HG02571 (cell line): ENCODE measurements around the gene SIK3.

ENCODE experiments used
- ATAC-seq: cut with Tn5 transposase; IDR thresholded peaks from one replicate; pipeline ENCODE4 v1.9.1; 2021; ENCODE audit warnings: mild to moderate bottlenecking, moderate library complexity; ENCODE audit not compliant: unreplicated experiment

SIK3 gene

DNA sequence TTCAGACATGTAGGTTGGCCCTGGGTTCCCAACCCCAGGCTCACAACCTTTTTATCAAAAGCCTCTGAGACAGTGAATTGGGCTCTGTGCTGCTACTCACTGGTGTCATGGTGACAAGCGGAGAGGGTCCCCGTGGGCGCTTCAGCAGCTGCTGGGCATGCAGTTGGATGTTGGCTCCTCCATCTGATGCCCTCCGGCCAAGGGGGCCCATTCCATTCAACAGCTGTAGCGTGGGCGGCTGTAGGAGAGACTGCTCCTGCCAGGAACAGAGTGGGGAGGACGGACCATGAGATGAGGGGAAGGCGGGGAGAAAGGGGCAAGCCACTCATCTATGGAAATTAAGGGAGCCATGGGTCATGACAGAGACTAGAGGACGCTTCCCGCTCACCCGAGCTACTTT is 224.8 kb downstream of the SIK3 start:
- no peak for ATAC-seq

DNA sequence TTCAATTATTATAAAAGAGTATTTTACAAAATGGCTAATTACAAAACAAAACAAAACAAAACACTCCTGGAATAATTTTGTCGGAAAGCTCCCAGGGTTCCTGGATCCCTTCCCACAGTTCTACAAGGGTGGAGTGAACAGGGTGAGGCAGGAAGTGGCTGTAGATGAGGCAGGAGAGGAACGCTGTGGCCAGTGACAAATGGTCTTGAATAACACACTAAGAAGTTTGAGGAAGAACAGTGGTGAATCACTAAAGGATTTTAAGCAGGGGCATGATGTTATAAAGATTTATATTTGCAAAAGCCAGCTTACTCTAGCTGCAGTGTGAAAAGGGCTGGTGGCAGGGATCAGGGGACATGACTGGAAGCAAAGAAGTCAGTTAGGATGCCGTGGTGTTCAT is 227.0 kb downstream of the SIK3 start:
- no peak for ATAC-seq

DNA sequence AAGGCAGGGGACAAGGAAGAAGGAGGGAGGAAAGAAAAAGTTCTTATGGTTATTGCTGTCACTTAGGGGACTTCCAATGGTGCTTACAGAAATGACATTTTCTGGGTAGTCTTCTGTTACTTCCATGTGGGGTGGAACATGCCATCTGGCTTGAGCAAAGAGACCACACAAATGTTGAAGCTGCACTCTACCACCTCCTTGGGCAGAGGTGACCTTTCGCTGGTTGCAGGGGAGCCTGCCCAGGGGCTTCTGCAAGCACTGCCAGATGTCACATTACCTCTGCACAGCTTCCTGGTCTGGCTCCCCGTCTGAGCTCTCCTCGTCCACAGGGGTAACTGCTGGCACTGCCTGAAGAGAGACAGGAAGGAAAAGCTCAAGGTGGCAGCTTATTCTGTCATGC is 228.2 kb downstream of the SIK3 start:
- ATAC-seq: no peak

DNA sequence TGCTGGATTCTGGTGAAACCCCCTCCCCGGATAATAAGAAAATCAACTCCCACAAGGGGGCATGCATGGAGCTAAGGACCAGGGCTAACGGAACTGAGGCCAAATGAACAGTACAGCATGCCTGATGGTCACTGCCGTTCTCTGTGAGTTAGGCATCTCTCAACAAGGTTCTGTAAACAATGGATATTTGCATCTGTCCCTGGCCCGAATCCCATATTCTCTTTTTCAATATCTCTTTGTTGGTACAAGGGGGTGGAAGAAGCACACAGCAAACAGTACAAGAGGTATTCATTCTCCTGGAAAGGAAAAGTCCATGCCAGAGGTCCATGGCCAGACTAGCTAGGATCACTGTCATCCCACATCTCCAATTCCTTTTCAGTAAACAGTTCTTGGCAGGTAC is 228.6 kb downstream of the SIK3 start:
- no peak for ATAC-seq

DNA sequence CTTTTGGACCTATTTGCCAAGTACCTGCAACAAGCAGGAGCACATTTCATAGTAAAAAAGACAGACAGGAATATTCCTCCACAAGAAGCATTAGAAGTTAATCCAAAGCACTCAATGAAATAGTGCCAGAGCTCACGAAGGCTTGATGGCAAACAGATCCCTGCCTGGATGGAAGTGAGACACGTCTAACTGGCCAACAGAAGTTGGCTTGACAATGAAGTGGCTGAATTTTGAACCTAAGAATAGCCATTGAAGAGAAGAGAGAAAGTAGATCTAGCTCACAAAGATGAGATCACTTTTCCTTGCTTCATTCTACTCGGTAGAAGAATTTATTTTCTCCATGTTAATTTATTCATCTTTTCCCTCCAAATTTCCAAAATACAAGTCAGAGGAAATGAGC is 230.2 kb downstream of the SIK3 start:
- ATAC-seq: no peak

DNA sequence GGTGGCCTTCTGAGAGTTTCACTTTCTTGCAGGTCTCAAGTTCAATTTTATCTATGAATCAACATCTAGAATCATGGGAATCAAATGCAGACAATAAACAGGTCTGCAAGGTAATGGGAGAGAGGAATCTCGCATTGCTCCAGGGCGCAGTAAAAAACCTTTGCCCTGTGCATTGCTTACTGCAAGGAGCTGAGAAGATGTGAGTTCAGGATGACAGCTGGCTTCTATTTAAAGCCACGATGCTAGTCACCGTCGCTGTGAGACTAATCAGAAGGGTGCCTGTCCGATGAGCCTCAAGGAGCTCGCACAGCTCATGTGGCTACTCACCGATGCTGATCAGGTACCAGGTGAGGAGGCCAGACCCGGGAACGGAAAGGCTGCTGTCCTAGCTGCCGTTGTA is 230.6 kb downstream of the SIK3 start:
- ATAC-seq: no peak

DNA sequence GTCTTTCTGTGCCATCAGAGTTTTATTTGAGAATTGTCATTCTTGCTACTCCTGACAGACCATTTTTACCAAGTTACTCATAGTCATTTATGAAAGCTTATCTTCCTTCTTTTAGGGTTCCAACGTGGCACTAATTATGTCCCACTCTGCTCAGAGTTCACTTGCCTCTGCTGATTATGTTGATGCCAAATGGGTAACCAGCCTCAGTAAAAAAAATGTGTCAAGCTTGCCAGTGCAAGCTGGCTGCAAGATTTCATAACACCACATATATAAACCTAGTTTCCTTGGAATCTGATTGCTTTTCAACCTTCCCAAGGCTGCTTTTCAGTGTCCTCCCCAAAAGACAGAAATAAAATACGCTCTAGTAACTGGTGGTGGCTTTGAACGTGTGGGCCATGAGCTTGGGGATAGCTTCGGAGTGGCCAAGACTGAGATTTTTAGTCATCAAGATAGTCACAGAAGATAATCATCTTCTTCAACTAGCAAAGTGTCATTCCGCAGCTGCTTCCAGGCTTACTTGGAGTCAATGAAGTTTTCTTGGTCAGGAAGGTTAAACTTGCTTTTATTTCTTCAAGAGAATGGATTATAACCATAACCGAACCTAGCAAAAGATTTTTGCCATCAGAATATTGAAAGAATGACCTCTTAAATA is 231.3 kb downstream of the SIK3 start:
- ATAC-seq: no peak

DNA sequence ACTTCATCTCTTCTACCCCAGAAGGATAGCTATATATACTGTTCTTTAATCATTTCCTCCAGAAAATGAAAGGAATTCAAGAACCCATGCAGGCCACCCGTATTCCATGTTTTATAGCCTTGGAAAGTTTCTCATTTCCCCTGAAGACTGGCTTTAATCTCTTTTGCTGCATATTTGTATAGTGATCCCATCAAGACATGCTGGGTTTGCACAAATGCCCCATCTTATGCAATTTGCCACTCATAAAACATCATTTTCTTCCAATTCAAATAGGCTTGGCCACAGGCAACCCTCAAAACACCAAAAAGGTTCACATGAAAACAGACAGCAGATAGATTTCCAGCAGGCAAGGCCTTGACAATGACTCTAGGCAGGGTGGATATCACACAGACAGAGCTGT is 232.5 kb downstream of the SIK3 start:
- no peak for ATAC-seq

DNA sequence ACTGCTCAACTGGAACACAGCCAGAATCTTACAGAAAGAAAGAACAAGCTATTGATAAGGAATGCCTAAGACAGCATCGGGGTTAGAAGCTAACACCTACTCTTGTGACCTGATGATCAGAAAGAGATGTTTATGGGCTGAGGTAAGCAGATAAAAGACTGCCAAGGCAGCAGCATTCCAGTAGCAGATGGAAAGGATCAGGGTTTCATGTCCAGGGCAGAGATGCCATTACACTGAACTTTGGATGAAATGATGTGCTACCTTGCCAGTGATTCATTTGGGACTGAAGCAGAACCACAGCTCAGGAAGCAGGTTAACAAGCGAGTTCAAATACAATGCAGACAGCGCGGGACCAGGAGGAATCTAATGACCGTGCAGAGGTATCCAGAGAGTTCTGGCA is 233.7 kb downstream of the SIK3 start:
- no peak for ATAC-seq

DNA sequence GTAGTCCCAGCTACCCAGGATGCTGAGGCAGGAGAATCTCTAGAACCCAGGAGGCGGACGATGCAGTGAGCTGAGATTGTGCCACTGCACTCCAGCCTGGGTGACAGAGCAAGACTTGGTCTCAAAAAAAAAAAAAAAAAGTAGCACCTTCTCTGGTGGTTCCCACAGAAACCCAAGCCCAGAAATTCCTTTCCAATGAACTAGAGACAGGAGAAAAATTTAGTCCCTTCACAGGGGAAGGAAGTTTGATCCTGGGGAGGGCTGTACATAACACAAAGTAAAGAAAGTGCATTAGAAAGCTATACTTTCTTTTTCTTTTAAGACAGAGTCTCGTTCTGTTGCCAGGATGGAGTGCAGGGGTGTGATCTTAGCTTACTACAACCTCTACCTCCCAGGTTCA is 235.3 kb downstream of the SIK3 start:
- ATAC-seq: no peak

DNA sequence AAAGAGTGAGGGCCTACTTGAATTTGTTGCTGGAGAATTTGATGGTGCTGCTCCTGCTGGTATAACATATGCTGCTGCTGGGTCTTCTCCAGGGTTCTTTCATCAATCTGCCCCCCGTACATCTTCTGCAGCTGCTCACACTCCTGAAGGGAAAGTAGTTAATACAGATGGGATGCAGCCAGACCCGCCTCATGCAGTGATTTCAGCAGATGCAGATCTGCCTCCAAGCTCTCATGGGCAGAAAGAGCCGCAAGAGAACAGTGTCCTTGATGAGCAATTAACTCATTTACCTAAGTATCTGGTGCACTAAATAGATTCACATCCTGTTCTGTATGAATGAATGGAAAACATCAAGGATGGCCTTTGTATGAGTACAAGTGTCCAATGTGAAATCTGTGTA is 236.0 kb downstream of the SIK3 start:
- no peak for ATAC-seq

DNA sequence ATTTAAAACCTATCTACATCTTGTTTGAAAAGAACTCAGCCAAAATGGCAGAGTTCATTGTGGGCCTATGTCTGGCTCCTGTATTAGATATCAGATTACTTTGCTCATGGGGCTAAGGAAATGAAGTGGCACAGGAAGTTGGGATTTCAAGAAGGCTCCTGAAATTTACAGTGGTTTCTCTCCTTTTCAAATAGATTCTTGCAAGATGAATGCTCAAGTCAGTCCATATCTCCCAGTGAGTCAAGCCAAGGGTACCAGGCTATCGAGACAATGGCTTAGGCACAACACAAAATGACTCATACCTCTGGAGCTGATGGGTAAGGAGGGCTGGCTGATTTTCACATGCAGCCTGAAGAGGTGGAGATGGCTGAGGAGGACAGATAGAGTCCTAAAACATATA is 236.7 kb downstream of the SIK3 start:
- no peak for ATAC-seq

DNA sequence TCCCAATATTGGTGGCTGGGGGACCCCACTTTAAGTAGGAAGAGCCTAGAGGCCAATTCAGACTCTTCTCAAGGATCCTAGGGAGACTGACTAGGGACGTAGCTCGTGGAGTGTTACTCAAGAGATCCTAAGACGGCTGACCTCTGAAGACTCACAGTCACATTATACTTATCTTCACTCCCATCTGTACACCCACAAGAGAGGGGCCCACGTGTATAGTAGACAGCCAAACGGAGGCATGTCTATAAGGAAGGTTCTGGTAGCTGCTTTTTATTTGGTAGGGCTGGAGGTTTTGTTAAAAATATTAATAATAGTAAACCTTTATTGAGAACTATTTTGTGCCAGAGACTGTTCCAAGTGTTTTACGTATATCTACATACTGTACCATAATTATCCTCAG is 237.9 kb downstream of the SIK3 start:
- ATAC-seq: no peak

DNA sequence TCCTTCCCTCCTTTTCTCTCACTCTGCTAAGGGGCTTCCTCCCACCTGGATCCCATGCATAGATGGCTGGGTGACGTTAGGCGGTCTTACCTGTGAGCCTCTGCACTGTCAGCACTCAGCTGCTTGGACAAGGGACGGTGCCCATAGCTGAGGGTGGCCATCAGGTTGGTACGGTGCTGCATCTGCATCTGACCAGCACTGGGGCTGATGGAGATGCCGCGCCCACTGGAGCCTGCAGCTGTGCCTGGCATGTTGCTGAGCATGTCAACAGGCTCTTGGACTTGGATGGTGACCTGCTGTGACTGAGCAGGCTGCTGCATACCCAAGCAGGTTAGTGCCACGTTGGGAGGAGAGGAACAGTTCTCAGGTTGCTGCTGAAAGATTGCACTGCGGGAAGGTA is 239.1 kb downstream of the SIK3 start:
- no peak for ATAC-seq

DNA sequence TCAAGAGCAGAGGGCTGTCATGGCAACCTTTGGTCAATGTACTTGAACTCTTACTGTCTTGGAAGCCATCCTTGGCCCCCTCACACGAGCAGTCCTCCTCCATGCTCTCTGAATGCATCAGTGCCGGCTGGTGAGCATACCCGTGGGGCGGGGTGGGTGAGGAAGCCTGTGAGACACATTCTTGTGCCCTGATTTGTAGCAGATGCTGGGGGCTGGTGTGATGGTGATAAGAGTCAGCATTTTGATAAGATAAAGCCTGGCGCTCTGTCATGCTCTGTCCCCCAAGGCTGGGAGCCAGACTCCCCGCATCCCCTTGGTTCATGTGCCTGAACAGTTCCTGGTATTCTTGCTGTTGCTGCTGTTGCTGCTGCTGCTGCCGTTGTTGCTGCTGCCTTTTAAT is 240.3 kb downstream of the SIK3 start:
- ATAC-seq: no peak

DNA sequence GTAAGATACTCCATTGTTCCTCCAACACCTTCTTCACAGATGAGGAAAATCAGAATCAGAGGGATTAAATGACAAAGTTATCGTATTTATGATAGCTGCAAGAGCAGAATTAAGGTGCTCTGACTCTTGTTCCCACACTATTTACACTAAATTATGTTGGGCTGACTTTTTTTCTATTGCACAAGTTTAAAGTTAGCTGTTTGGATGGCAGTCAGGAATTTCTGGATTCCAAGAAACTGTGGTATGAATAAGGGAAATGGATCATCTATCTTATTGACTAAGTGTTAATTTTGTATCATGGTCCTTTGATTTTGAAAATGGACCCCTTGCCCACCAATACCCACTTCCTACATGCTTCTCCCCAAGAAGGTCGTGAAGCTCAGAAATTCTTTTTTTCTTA is 240.9 kb downstream of the SIK3 start:
- no peak for ATAC-seq

DNA sequence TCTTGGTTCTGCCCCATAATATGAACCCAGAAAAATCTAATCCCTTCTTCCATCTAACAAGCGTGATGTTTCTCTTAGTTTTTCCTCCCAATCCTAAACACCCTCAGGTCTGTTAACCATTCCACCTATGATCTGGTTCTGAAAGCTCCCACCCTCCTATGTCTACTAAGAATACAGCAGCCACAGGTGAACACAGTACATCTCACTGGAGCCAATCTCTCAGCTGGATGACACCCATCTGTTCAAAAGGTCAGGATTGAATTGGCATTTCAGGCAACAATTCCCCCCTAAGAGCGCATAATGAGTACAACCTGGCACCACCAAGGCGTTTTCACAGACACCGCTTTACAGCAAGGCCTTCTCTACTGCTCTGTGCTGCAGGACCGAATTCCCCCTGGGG is 241.8 kb downstream of the SIK3 start:
- ATAC-seq: no peak

DNA sequence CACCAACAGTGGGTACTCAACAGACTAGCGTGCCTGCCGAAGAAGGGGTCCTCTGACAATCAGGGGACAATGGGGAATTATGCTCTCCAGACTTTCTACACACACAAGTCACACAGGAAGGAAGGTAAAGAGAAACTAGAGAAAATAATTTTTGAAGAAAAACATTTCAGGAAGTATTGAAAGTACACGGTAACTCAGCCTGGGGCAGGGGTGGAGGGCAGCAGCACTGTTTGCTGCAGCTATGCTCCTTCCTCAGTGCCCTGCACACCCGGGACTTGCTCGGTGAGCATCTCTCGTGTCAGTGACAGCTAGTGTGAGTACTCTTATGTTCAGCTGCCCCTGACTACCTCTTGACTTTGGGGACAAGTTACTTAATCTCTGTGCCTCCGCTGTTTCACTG is 242.8 kb downstream of the SIK3 start:
- no peak for ATAC-seq

DNA sequence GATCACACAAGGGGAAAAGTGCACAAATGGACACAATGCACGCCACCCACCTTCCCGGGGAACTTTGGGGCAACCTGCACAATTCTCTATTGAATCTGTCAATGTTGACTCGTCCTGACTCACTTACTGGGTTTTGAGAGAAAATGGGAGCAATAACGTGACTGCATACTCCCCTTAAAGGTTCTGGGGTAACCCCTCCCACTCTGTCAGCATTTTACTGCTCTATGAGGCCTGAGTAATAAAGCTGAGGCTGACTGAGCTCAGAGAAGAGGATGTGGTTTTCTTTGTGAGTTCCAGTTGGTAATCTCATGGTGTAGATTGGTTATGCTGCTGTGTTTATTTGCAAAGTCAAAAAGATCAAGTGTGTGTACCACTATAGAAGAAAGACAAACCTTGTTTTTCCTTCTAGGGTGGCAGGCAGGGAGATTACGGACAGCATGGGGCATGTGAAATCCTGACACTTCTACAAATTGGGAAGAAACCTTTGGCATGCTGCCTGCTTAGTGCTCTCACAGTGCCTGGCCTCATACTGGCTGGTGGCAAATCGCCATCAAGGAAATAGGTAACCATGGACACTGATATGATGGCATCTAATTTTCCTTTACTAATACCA is 244.7 kb downstream of the SIK3 start:
- peak; percentile 76 for ATAC-seq

DNA sequence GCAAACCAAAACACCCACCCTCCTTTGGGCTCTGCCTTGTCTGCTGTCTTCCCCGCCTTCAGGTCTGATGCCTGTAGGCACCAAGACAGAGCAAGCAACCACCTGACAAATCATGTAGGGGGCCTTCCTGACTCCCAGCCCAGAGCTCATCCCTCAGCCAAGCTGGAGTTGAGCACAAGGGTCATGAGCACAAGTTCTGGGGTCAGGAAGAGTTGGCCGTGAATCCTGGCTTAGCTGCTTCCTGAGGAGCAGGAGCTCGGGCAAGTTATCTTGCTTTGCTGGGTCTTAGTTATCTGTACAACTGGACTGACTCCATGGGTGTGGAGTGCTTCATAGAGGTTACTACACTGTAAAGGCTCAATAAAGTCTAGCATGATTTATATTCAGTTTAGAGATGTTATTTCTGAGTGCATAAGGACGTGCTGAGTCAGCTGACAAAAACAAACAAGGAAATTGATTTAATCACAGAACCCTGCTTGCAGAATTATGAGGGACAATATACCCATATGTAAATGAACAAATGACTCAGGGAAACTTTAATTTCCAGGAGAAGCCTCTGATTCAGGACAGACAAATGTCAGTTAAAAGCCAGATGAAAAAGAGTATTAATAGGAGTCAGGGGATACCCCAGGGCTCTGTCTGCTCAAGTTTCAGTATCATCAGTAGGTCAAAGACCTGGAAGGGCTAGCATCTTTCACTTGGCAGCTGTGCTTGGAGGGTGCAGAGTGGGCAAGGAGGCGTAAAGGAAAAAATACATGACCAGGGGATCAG is 245.8 kb downstream of the SIK3 start:
- no peak for ATAC-seq

DNA sequence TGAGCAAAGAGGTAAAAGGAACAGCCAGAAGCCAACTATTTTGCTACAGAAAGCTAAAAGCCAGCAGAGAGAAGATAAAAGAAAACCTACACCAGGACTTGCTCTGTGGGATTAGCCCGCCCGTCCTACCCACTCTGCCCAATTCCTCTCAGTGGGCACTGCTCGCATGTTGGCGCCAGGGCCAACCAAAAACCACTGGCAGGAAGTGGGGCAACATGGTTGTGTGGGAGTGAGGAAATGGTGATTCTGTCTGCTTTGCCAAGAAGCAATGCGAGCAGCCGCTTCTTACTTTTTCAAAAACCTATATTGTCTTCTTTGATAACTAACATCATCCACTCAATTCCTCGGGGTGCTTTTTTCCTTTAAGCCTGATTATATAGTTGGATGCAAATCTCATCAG is 246.6 kb downstream of the SIK3 start:
- ATAC-seq: no peak

DNA sequence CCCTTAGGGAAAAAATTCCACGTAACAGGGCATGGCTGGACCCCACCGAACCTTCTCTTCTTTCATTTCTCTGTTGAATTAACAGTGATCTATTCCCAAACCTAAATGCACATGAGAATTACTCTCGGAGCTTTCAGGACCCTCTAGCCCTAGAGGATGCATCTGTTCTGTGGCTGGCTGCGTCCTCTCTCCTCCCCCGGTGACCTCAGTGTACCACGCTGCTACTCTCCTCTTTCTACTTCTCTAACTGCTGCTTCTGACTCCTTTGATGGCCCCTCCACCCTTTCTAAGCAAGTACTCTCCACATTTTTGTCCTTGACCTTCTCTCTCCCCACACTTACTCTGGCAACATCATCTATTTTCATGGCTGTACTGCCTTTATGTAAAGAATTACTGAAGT is 248.7 kb downstream of the SIK3 start:
- ATAC-seq: no peak
